A549 (cell line): ENCODE results near the gene ZC3H10. TPM values are rescaled to one million over a fixed set of nuclear protein-coding genes. Genes with fewer than 3 reads are reported as not detected.
A peak's percentile ranks its signal among the peaks of the same experiment; 100 is the strongest.

ENCODE experiments used
- ATAC-seq, 2 experiments: fragments of 200-7000 bp in 1 of 2; fragments of >200 bp in 1 of 2; cut with Nextera tagmentation in 1 of 2; cut with Tn5 transposase in 1 of 2; 3 replicates each; pipeline versions ENCODE4 v1.8.0 to v1.9.1; 2018 to 2020; ENCODE audit warnings: mild to moderate bottlenecking in 1 of 2, moderate library complexity in 1 of 2
- CTCF ChIA-PET: fragments of 300-600 bp; sonication (Branson Sonifier 250); formaldehyde crosslinking; extraction: SDS; loops from one replicate; lab custom pipeline; 2021; ENCODE audit warnings: antibody characterized with exemption, inconsistent platforms; lab: Yijun Ruan, JAX
- POLR2A ChIA-PET: fragments of 350-600 bp; formaldehyde crosslinking; extraction: SDS; loops from one replicate; lab custom pipeline; 2021; ENCODE audit warnings: antibody characterized with exemption, inconsistent platforms; lab: Yijun Ruan, JAX
- DNase-seq, 2 experiments: peaks; one replicate each; pipeline versions ENCODE4 v3.0.0 to v3.0.0-alpha.2; 2011 to 2016; ENCODE audit warnings: low read depth in 1 of 2, low spot score in 1 of 2
- FAIRE-seq: peaks from 2 replicates; lab custom pipeline; 2011; peaks lifted over from hg19 to GRCh38; lab: Jason Lieb, UNC
- H3K27ac ChIP-seq, 2 experiments: fragments of >200 bp; sonication (Bioruptor Twin); formaldehyde crosslinking; 3 replicates each; pipeline ENCODE4 v1.5.1; 2016 to 2017
- H3K4me1 ChIP-seq: fragments of >200 bp; sonication (Bioruptor Twin); formaldehyde crosslinking; 3 replicates; pipeline ENCODE4 v1.6.1; 2016
- H3K4me2 ChIP-seq: fragments of >200 bp; sonication (Bioruptor Twin); formaldehyde crosslinking; 3 replicates; pipeline ENCODE4 v1.6.1; 2016
- H3K4me3 ChIP-seq: fragments of >200 bp; sonication (Bioruptor Twin); formaldehyde crosslinking; 3 replicates; pipeline ENCODE4 v1.5.1; 2016
- H3K9me3 ChIP-seq: fragments of >200 bp; sonication (Bioruptor Twin); formaldehyde crosslinking; 3 replicates; pipeline ENCODE4 v1.6.1; 2016
- BCL3 ChIP-seq: fragments of >200 bp; sonication (Bioruptor Twin); formaldehyde crosslinking; IDR thresholded peaks from 3 replicates; pipeline ENCODE4 v1.6.1; 2016
- BHLHE40 ChIP-seq: IDR thresholded peaks from 2 replicates; pipeline ENCODE4 v1.6.1; 2012; ENCODE audit warnings: low read depth, low read length, inconsistent platforms
- CHD2 ChIP-seq: fragments of 150-350 bp; IDR thresholded peaks from 2 replicates; pipeline ENCODE4 v1.6.1; 2014; ENCODE audit warnings: low read length; ENCODE audit not compliant: partially characterized antibody
- E2F6 ChIP-seq: IDR thresholded peaks from 2 replicates; pipeline ENCODE4 v1.6.1; 2012; ENCODE audit warnings: low read depth, borderline replicate concordance
- HOXB13 ChIP-seq: fragments of 250-450 bp; sonication (Bioruptor Pico); IDR thresholded peaks from 2 replicates; pipeline ENCODE4 v1.5.0; 2020; ENCODE audit warnings: low read depth, mild to moderate bottlenecking, moderate library complexity
- HOXB5 ChIP-seq: fragments of 250-450 bp; sonication (Bioruptor Pico); IDR thresholded peaks from 2 replicates; pipeline ENCODE4 v1.5.0; 2020; ENCODE audit warnings: mild to moderate bottlenecking, moderate library complexity
- JUN ChIP-seq, 2 experiments: fragments of >200 bp; sonication (Bioruptor Twin); formaldehyde crosslinking; IDR thresholded peaks; 2 replicates in 1 of 2; 3 replicates in 1 of 2; pipeline ENCODE4 v1.6.1; 2016 to 2017
- MYC ChIP-seq: IDR thresholded peaks from 2 replicates; pipeline ENCODE4 v1.6.1; 2012; ENCODE audit warnings: mild to moderate bottlenecking, inconsistent platforms, low read length, improper control_type of control experiment, borderline replicate concordance
- NFE2L2 ChIP-seq: fragments of 150-350 bp; conservative IDR thresholded peaks from 2 replicates; pipeline ENCODE4 v1.6.1; 2014; ENCODE audit warnings: low read length
- PHF8 ChIP-seq: fragments of 200-600 bp; sonication (generic); IDR thresholded peaks from 2 replicates; pipeline ENCODE4 v1.6.1; 2016; ENCODE audit warnings: low read depth, mild to moderate bottlenecking, antibody characterized with exemption, moderate library complexity, borderline replicate concordance
- POLR2A ChIP-seq: IDR thresholded peaks from 2 replicates; pipeline ENCODE4 v1.6.1; 2012; ENCODE audit warnings: mild to moderate bottlenecking, low read length
- ZNF302 ChIP-seq: fragments of 250-450 bp; sonication (Bioruptor Pico); IDR thresholded peaks from 2 replicates; pipeline ENCODE4 v1.9.0; 2021; ENCODE audit warnings: inconsistent platforms, mild to moderate bottlenecking, moderate library complexity
- WGBS: methylation state at CpG from one replicate; pipeline ENCODE4 v1.1.6; 2017; ENCODE audit errors: missing lambda C conversion rate; 5-methylcytosine and 5-hydroxymethylcytosine counted together
- polyA plus RNA-seq, 4 experiments: library from polyadenylated mRNA; depleted of rRNA in 3 of 4; stranded (reverse); fragments of >200 nt; fragmentation: RNase III in 1 of 4; extraction: RNeasy Plus Mini Kit Qiagen cat#74134 plus additional on column Dnase treatment in 1 of 4; gene quantifications; 2 replicates in 3 of 4; 3 replicates in 1 of 4; pipeline ENCODE4 v1.2.3, GENCODE V29; 2011 to 2017
- TF ChIP-seq, protein P1 (sequence below): fragments of >200 bp; sonication (Bioruptor Twin); formaldehyde crosslinking; IDR thresholded peaks from 2 replicates; pipeline ENCODE4 v1.6.1; 2016
- TF ChIP-seq, protein P2 (sequence below): fragments of 150-350 bp; IDR thresholded peaks from 2 replicates; pipeline ENCODE4 v1.6.1; 2014; ENCODE audit warnings: low read depth, mild to moderate bottlenecking, low read length
- TF ChIP-seq, protein P3 (sequence below): fragments of 200-600 bp; sonication (generic); IDR thresholded peaks from 2 replicates; pipeline ENCODE4 v1.6.1; 2016; ENCODE audit warnings: antibody characterized with exemption, mild to moderate bottlenecking, moderate library complexity
- TF ChIP-seq, protein P4 (sequence below): IDR thresholded peaks from 2 replicates; pipeline ENCODE4 v1.6.1; 2012

ZC3H10 gene
- polyA plus RNA-seq, 2 of the 4 experiments (the other 2 are of a cell fraction): 2.1 to 3.2 TPM

DNA sequence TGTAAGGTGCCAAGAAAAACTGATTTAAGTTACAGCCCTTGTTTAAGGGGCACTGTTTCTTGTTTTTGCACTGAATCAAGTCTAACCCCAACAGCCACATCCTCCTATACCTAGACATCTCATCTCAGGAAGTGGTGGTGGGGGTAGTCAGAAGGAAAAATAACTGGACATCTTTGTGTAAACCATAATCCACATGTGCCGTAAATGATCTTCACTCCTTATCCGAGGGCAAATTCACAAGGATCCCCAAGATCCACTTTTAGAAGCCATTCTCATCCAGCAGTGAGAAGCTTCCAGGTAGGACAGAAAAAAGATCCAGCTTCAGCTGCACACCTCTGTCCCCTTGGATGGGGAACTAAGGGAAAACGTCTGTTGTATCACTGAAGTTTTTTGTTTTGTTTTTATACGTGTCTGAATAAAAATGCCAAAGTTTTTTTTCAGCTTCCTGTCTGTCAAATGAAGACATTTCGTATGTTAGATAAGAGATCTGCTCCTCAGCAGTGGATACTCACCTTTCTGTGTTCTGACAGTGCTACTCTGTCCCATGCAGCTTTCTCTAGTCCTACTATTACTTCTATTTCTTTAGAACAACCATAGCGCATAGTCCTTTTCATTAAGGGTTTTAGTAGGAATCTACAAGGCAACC, 14.9 kb upstream of the ZC3H10 start (continued):
- TF ChIP-seq, protein P1, sequence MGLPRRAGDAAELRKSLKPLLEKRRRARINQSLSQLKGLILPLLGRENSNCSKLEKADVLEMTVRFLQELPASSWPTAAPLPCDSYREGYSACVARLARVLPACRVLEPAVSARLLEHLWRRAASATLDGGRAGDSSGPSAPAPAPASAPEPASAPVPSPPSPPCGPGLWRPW: no peak

- Histone ChIP-seq H3K4me1 (peaks cover 24% of the 10 kb centered on the region), H3K27ac (peak overlapping the region; percentile 81 to 94), H3K4me2 (peak overlapping the region; percentile 85), H3K9me3 (no peaks in the 10 kb centered on the region), H3K4me3 (peak overlapping the region; percentile 54)
- peak; percentile 77; the same call in 1 of the 2 replicates for TF ChIP-seq PHF8
- no peak for TF ChIP-seq HOXB13
- DNase-seq: no peak
- WGBS: 3% methylated on average over 6 of the region's 8 CpGs
- ChIA-PET CTCF (interaction anchor here (0.8 to 4.1 kb wide), 12 partner anchors 9 to 107 kb away, joined by 3 to 23 read pairs (median 4); partner anchors contain the start of genes ERBB3, SMARCC2, SUOX and ZC3H10), POLR2A (interaction anchor here (0.8 to 3.4 kb wide), 21 partner anchors 9 to 287 kb away, joined by 3 to 77 read pairs (median 6); partner anchors contain the start of genes CNPY2, ESYT1, ORMDL2 and PYM1)
- no peak; a peak in 1 of 6 replicates for ATAC-seq
- no peak for FAIRE-seq
Observed at GRCh38 chr12:56103823-56104108, 14.3 kb upstream of the ZC3H10 start.

GRCh38 chr12:56104109-56104814, 13.8 kb upstream of the ZC3H10 start, which contains the start of gene PA2G4:
Gene PA2G4, plus strand, starts transcription at chr12:56104559. Its CDS starts 179 bp downstream, at chr12:56104738.
- FAIRE-seq: peak; percentile 76
- H3K4me2 ChIP-seq: peak within 1 kb of the TSS; percentile 96
- ATAC-seq: peak; percentile 98 to 99
- peak within 1 kb of the TSS; percentile 85 for H3K4me3 ChIP-seq
- H3K9me3 ChIP-seq: no peaks in the 10 kb centered on the region
- CTCF ChIA-PET: interaction anchor here (0.8 to 4.1 kb wide), 12 partner anchors 8 to 107 kb away, joined by 3 to 23 read pairs (median 4); partner anchors contain the start of genes SMARCC2, SUOX and ZC3H10
- WGBS: under 1% methylated on average over 29 of the region's 60 CpGs
- peak within 1 kb of the TSS; percentile 94 for H3K27ac ChIP-seq
- H3K4me1 ChIP-seq: peaks cover 24% of the 10 kb centered on the region
- peak; percentile 99 for DNase-seq
- TF ChIP-seq HOXB5: no peak
- peak; percentile 82 for TF ChIP-seq CHD2
- peak; percentile 99 for TF ChIP-seq POLR2A
- TF ChIP-seq ZNF302 (CRISPR knock-in tag): no peak
- no peak for TF ChIP-seq BHLHE40
- TF ChIP-seq, protein P2, sequence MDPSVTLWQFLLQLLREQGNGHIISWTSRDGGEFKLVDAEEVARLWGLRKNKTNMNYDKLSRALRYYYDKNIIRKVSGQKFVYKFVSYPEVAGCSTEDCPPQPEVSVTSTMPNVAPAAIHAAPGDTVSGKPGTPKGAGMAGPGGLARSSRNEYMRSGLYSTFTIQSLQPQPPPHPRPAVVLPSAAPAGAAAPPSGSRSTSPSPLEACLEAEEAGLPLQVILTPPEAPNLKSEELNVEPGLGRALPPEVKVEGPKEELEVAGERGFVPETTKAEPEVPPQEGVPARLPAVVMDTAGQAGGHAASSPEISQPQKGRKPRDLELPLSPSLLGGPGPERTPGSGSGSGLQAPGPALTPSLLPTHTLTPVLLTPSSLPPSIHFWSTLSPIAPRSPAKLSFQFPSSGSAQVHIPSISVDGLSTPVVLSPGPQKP: no peak
- TF ChIP-seq, protein P3, sequence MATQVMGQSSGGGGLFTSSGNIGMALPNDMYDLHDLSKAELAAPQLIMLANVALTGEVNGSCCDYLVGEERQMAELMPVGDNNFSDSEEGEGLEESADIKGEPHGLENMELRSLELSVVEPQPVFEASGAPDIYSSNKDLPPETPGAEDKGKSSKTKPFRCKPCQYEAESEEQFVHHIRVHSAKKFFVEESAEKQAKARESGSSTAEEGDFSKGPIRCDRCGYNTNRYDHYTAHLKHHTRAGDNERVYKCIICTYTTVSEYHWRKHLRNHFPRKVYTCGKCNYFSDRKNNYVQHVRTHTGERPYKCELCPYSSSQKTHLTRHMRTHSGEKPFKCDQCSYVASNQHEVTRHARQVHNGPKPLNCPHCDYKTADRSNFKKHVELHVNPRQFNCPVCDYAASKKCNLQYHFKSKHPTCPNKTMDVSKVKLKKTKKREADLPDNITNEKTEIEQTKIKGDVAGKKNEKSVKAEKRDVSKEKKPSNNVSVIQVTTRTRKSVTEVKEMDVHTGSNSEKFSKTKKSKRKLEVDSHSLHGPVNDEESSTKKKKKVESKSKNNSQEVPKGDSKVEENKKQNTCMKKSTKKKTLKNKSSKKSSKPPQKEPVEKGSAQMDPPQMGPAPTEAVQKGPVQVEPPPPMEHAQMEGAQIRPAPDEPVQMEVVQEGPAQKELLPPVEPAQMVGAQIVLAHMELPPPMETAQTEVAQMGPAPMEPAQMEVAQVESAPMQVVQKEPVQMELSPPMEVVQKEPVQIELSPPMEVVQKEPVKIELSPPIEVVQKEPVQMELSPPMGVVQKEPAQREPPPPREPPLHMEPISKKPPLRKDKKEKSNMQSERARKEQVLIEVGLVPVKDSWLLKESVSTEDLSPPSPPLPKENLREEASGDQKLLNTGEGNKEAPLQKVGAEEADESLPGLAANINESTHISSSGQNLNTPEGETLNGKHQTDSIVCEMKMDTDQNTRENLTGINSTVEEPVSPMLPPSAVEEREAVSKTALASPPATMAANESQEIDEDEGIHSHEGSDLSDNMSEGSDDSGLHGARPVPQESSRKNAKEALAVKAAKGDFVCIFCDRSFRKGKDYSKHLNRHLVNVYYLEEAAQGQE: peak; percentile 87
- peak; percentile 91 for TF ChIP-seq MYC
- peak; percentile 90; the same call in 1 of the 2 replicates for TF ChIP-seq E2F6
- TF ChIP-seq, protein P4, sequence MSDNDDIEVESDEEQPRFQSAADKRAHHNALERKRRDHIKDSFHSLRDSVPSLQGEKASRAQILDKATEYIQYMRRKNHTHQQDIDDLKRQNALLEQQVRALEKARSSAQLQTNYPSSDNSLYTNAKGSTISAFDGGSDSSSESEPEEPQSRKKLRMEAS: peak; percentile 91
- peak; percentile 52 to 92 for TF ChIP-seq JUN (IDR thresholded peaks at IDR 0.05)
- peak; percentile 95 for TF ChIP-seq BCL3
- TF ChIP-seq NFE2L2: no peak
- TF ChIP-seq, all 56 proteins: peak for 8
- POLR2A ChIA-PET: interaction anchor here (0.6 to 3.4 kb wide), 23 partner anchors 8 to 532 kb away, joined by 3 to 77 read pairs (median 5); partner anchors contain the start of genes CNPY2, ESYT1, ORMDL2 and PYM1
